Mammary epithelial cell (primary cell): Measurements from ENCODE around the gene C10orf71.

Experiments used
- EZH2 ChIP-seq: IDR thresholded peaks from 2 replicates; pipeline ENCODE4 v1.6.1; 2012; ENCODE audit warnings: low read length, inconsistent platforms, borderline replicate concordance
- TF ChIP-seq, protein P1 (sequence below), 2 donors: IDR thresholded peaks in 1 of 2; conservative IDR thresholded peaks in 1 of 2; 2 replicates each; pipeline ENCODE4 v1.5.1; 2011 to 2012; ENCODE audit warnings: inconsistent platforms in 2 of 2, low read length in 2 of 2, mild to moderate bottlenecking in 2 of 2, control low read depth in 1 of 2, low read depth in 1 of 2; ENCODE audit not compliant: insufficient read depth in 1 of 2; ENCODE audit errors: extremely low read depth in 1 of 2

DNA sequence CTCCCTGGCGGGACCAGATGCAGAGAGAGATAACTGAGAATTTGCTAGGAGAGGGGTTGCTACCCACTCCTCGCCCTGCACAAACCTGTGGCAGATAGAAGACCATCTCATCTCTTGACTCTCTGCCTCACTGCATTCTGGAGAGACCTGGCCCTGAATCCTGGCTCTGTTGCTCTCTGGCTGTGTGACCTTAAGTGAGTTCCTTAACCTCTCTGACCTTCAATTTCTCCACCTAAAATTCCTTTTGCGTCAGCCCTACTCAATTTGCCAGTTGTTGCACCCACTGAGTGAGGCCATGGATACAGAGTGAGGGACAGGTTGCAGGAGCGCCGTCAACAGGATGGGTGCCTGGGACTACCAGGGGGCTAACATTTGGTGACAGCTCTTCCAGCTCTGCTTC lies 5.2 kb downstream of the C10orf71 start:
- TF ChIP-seq, protein P1, sequence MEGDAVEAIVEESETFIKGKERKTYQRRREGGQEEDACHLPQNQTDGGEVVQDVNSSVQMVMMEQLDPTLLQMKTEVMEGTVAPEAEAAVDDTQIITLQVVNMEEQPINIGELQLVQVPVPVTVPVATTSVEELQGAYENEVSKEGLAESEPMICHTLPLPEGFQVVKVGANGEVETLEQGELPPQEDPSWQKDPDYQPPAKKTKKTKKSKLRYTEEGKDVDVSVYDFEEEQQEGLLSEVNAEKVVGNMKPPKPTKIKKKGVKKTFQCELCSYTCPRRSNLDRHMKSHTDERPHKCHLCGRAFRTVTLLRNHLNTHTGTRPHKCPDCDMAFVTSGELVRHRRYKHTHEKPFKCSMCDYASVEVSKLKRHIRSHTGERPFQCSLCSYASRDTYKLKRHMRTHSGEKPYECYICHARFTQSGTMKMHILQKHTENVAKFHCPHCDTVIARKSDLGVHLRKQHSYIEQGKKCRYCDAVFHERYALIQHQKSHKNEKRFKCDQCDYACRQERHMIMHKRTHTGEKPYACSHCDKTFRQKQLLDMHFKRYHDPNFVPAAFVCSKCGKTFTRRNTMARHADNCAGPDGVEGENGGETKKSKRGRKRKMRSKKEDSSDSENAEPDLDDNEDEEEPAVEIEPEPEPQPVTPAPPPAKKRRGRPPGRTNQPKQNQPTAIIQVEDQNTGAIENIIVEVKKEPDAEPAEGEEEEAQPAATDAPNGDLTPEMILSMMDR (conservative IDR thresholded peaks at IDR 0.05 in 1 of 2, IDR thresholded peaks at IDR 0.05 in 1 of 2; ENCODE audit: extremely low read depth in 1 of 2, insufficient read depth in 1 of 2, low read depth in 1 of 2, low read length in 2 of 2), result no peak
- no peak for TF ChIP-seq EZH2
